ENCODE data around the gene KIRREL3. TPM values are rescaled to one million over a fixed set of nuclear protein-coding genes. Genes with fewer than 3 reads are reported as not detected.

KIRREL3 gene
- total RNA-seq, 1 donor from 2014 or later: not detected

DNA sequence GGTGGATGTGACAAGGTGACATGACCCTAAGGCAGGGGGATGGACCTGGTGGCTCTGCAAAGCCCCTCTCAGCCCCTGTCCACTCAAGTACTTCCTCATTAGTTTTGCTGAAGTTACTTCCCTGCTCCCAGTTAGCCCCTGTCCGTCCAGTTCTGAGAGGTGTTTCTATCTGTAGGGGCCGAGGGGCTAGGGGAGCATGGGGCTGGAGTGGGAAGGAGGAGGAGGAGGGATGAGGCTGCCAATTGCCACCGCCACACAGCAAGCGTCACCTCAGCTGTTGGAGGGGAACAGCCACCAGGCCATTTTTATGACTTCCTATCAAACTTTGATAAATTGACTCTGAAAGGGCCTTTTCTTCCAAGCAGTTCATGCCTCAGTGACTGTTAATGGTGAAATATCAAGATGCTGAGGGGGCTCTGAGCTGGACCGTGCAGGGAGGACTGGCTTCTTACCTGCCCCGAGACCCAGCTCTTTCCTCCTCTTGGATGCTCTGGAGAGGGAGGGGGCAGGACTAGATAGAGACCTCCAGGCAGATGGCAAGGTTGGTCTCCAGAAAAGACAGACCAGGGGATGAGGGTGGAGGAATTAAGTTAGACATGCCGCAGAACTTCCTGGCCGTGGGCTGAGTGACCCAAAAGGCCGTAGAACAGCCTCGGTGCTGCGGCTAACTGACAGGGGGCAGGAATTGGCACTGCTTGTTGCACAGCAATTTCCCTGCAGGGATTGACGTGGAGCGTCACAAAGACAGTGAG is 508.1 kb downstream of the KIRREL3 start:
- FAIRE-seq (no peak), DNase-seq (ENCODE audit: low read depth) (no peak)
- Histone ChIP-seq H3K27me3 (ENCODE audit: control insufficient read depth, insufficient read depth, low read length) (no peaks in the 10 kb centered on the region), H3K36me3 (ENCODE audit: control insufficient read depth, insufficient read depth, low read length) (no peaks in the 10 kb centered on the region), H3K4me3 (ENCODE audit: low read depth, low read length) (no peak overlapping the region)
- TF ChIP-seq, protein P1, sequence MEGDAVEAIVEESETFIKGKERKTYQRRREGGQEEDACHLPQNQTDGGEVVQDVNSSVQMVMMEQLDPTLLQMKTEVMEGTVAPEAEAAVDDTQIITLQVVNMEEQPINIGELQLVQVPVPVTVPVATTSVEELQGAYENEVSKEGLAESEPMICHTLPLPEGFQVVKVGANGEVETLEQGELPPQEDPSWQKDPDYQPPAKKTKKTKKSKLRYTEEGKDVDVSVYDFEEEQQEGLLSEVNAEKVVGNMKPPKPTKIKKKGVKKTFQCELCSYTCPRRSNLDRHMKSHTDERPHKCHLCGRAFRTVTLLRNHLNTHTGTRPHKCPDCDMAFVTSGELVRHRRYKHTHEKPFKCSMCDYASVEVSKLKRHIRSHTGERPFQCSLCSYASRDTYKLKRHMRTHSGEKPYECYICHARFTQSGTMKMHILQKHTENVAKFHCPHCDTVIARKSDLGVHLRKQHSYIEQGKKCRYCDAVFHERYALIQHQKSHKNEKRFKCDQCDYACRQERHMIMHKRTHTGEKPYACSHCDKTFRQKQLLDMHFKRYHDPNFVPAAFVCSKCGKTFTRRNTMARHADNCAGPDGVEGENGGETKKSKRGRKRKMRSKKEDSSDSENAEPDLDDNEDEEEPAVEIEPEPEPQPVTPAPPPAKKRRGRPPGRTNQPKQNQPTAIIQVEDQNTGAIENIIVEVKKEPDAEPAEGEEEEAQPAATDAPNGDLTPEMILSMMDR (IDR thresholded peaks at IDR 0.05; ENCODE audit: insufficient read depth, low read length, severe bottlenecking): no peak

DNA sequence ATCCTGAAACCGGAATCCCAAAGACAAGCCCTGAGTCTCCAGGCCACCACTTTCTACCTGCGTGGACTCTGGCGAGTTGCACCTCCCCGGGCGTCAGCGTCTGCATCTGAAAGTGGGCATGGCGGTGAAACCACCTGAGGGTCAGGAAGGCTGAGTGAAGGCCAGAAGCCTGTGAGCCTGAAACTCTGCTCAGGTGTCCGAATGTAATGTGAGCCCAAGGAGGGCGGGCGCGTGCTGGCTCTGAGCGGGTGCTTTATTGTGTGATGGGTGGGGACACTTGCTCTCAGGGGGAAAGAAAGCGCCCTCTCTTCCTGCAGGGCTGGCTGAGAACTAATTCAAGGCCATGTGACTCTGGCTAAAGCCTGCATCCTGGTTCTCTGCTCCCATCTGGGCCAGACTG is 509.5 kb downstream of the KIRREL3 start:
- TF ChIP-seq, protein P1 (IDR thresholded peaks at IDR 0.05; ENCODE audit: insufficient read depth, low read length, severe bottlenecking): no peak
- FAIRE-seq: no peak
- Histone ChIP-seq H3K27me3 (ENCODE audit: control insufficient read depth, insufficient read depth, low read length) (no peaks in the 10 kb centered on the region), H3K4me3 (ENCODE audit: low read depth, low read length) (no peak overlapping the region), H3K36me3 (ENCODE audit: control insufficient read depth, insufficient read depth, low read length) (no peaks in the 10 kb centered on the region)
- DNase-seq (ENCODE audit: low read depth): no peak

DNA sequence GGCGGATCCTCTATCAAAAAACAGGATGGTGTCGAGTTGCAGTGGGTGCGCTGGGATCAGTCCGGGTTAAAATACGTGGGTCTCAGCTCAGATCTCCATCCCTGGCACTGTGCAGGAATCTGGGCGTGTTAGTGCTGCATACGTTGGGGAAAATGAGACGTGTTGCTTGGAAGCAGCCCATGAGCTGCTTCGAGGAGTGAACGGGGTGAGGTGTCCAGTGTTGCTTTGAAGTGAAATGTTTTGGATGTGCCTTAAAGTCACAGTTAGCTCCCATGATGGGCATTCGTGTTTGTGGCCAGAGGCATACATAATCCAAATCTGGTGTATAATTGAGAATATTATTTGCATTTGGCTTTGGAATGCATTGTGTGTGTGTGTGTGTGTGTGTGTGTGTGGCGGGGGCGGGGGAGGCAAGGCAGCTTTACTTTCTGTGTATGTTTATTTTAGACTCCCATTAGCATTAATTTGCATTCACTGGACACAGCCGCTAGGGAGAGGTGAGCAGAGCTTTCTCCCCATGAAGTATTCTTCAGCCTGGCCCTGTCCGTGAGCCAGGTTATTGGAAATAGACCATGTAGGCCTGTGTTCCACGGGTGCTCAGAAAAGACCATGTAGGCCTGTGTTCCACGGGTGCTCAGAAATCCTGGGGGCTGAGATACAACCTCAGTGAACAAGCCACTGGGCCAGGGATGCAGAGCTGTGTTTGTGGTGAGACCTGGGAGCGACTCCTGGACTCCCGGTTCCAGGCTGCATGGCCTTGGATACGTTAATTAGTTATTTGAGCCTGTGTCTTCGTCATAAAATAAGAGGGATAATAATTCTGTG is 510.5 kb downstream of the KIRREL3 start:
- FAIRE-seq: no peak
- TF ChIP-seq, protein P1 (IDR thresholded peaks at IDR 0.05; ENCODE audit: insufficient read depth, low read length, severe bottlenecking): no peak
- DNase-seq (ENCODE audit: low read depth): no peak
- H3K4me3 ChIP-seq (ENCODE audit: low read depth, low read length): no peak overlapping the region
- no peaks in the 10 kb centered on the region for H3K36me3 ChIP-seq (ENCODE audit: control insufficient read depth, insufficient read depth, low read length)
- no peaks in the 10 kb centered on the region for H3K27me3 ChIP-seq (ENCODE audit: control insufficient read depth, insufficient read depth, low read length)

DNA sequence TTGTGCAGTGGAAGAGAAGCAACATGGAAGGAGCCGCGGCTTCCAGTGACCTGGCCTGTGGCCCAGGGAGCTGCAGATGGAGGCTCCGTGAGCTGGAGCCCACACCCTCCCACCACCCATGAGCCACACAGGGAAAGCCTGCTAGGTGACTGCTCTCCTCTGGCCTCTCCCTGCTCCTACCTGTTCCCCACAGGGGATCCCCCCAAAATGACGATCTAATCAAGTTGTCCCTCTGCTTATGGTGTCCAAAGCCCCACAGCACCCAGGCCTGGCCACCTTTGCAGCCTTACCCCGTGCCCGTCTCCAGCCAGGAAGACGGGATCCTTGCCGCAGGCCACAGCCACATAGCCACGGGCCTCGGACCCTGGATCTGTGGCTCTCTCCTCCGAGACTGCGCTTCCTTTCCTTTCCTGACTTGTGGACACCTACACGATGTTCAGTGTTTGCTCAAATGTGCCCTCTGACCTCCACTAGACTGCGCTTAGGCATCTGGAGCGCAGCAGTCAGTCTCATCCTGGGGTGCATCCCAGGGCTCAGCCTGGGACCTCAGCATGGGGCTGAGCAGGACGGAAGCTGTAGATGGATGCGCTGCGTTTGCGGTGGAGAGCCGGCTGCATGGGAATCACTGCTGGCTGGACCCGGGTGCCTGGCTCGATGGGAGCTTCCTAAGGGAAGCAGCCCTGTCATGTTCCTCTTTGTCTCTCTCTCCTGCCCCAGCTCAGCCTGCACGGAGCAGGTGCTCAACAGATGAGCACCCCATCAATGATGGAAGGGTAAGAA is 511.8 kb downstream of the KIRREL3 start:
- Histone ChIP-seq H3K27me3 (ENCODE audit: control insufficient read depth, insufficient read depth, low read length) (no peaks in the 10 kb centered on the region), H3K36me3 (ENCODE audit: control insufficient read depth, insufficient read depth, low read length) (no peaks in the 10 kb centered on the region), H3K4me3 (ENCODE audit: low read depth, low read length) (no peak overlapping the region)
- FAIRE-seq (no peak), DNase-seq (ENCODE audit: low read depth) (no peak)
- TF ChIP-seq, protein P1 (IDR thresholded peaks at IDR 0.05; ENCODE audit: insufficient read depth, low read length, severe bottlenecking): no peak

DNA sequence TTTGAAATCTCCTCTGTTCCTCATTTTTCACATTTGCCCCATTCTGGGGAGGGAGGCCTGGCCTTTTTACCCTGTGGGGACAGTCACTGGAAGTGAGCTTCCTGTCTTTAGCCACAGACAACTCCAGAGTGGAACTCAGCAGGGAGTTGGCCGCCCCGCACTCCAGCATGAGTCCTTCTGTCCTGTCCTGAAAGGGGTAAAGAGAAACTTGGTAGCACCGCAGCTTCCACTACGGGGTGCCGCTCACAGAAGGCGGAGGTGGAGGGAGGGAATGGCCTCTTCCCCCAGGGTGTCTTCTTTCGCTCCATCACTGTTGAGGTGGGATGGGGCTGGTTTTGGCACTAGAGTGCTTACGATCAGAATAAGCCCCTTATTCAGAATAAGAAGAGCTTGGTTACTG is 512.9 kb downstream of the KIRREL3 start:
- Histone ChIP-seq H3K4me3 (ENCODE audit: low read depth, low read length) (no peak overlapping the region), H3K36me3 (ENCODE audit: control insufficient read depth, insufficient read depth, low read length) (no peaks in the 10 kb centered on the region), H3K27me3 (ENCODE audit: control insufficient read depth, insufficient read depth, low read length) (no peaks in the 10 kb centered on the region)
- no peak for FAIRE-seq
- TF ChIP-seq, protein P1 (IDR thresholded peaks at IDR 0.05; ENCODE audit: insufficient read depth, low read length, severe bottlenecking): no peak
- no peak for DNase-seq (ENCODE audit: low read depth)

All from bronchial epithelial cell (primary cell).